Bone marrow (tissue), 2 donors: ENCODE measurements around the gene CFAP97D1.

Source experiments
- DNase-seq, 2 donors: peaks; one replicate each; lab custom pipeline; 2025; lab: John Stamatoyannopoulos, UW

Gene CFAP97D1

GRCh38 chr17:43780135-43780534 lies at the start of gene CFAP97D1:
TSS of gene CFAP97D1 (plus strand) at chr17:43780435. CDS start at chr17:43780463, 28 bp downstream.
- DNase-seq: no peak

GRCh38 chr17:43732958-43733357 lies 47.3 kb upstream of the CFAP97D1 start:
- no peak for DNase-seq

- DNase-seq: no peak
Measured at GRCh38 chr17:43733956-43734355, 46.3 kb upstream of the CFAP97D1 start.

- no peak for DNase-seq
Measured at GRCh38 chr17:43734376-43734775, 45.9 kb upstream of the CFAP97D1 start.

- DNase-seq: no peak
Measured at GRCh38 chr17:43736389-43736788, 43.8 kb upstream of the CFAP97D1 start.

- DNase-seq: no peak
Measured at GRCh38 chr17:43737722-43738121, 42.5 kb upstream of the CFAP97D1 start.

- DNase-seq: no peak
Measured at GRCh38 chr17:43740541-43740940, 39.7 kb upstream of the CFAP97D1 start.

GRCh38 chr17:43741636-43742035 lies 38.6 kb upstream of the CFAP97D1 start:
- DNase-seq: no peak

GRCh38 chr17:43745541-43745940 lies 34.7 kb upstream of the CFAP97D1 start:
- no peak for DNase-seq

- no peak for DNase-seq
Measured at GRCh38 chr17:43750153-43750552, 30.1 kb upstream of the CFAP97D1 start.

GRCh38 chr17:43753493-43754129 lies 26.6 kb upstream of the CFAP97D1 start:
- DNase-seq: no peak

- DNase-seq: no peak
Measured at GRCh38 chr17:43754947-43755346, 25.3 kb upstream of the CFAP97D1 start.

- no peak for DNase-seq
Measured at GRCh38 chr17:43755389-43755875, 24.8 kb upstream of the CFAP97D1 start.

GRCh38 chr17:43756201-43756600 lies 24.0 kb upstream of the CFAP97D1 start:
- no peak for DNase-seq

GRCh38 chr17:43757171-43757660 lies 23.0 kb upstream of the CFAP97D1 start:
- no peak for DNase-seq

- DNase-seq: no peak
Measured at GRCh38 chr17:43758086-43758485, 22.1 kb upstream of the CFAP97D1 start.

- no peak for DNase-seq
Measured at GRCh38 chr17:43758497-43759174, 21.6 kb upstream of the CFAP97D1 start, which contains the start of gene SOST. TSS of gene SOST (minus strand) at chr17:43758791. CDS start at chr17:43758741, 50 bp downstream.

GRCh38 chr17:43759836-43760235 lies 20.4 kb upstream of the CFAP97D1 start:
- DNase-seq: no peak

- peak; percentile 65 to 79 for DNase-seq
Measured at GRCh38 chr17:43760254-43760852, 19.9 kb upstream of the CFAP97D1 start.

GRCh38 chr17:43766413-43767052 lies 13.7 kb upstream of the CFAP97D1 start:
- DNase-seq: no peak

GRCh38 chr17:43767053-43767712 lies 13.1 kb upstream of the CFAP97D1 start:
- no peak for DNase-seq

- DNase-seq: no peak
Measured at GRCh38 chr17:43767713-43768059, 12.5 kb upstream of the CFAP97D1 start.
